Activated T-helper 17 cell treated with anti-CD3 and anti-CD28 coated beads, Interleukin-2, amount 50 U/mL, for 72 hours (primary cell): ENCODE data around the gene DRC3. TPM values are rescaled to one million over a fixed set of nuclear protein-coding genes. Genes with fewer than 3 reads are reported as not detected.
"Not testable (repeated sequence)": the region's sequence is repeated elsewhere in the genome, so short reads cannot be mapped to it uniquely, and the experiment has no call there.

ENCODE experiments used
- ATAC-seq: fragments of 150-1000 bp; cut with Tn5 transposase; replicated peaks from 2 replicates; pipeline ENCODE4 v1.10.0; 2021; ENCODE audit warnings: mild to moderate bottlenecking, moderate library complexity
- H3K27ac Mint-ChIP-seq: one replicate; pipeline ENCODE4 v1.8.0; 2022; ENCODE audit warnings: mixed read lengths
- H3K27me3 Mint-ChIP-seq: one replicate; pipeline ENCODE4 v1.8.0; 2022; ENCODE audit warnings: mixed read lengths
- H3K36me3 Mint-ChIP-seq: one replicate; pipeline ENCODE4 v1.8.0; 2022; ENCODE audit warnings: low read depth, mild to moderate bottlenecking, mixed read lengths
- H3K4me1 Mint-ChIP-seq: one replicate; pipeline ENCODE4 v1.8.0; 2022; ENCODE audit warnings: mixed read lengths
- H3K4me3 Mint-ChIP-seq: one replicate; pipeline ENCODE4 v1.8.0; 2022; ENCODE audit warnings: mild to moderate bottlenecking, mixed read lengths
- H3K9me3 Mint-ChIP-seq: one replicate; pipeline ENCODE4 v1.8.0; 2022; ENCODE audit warnings: mixed read lengths
- total RNA-seq, 2 donors: library from RNA; stranded (reverse); gene quantifications; one replicate each; pipeline ENCODE4 v1.2.3, GENCODE V29; 2022

The DRC3 gene
- total RNA-seq, 2 donors from 2014 or later, result 0.58 TPM; not detected in 1

DNA sequence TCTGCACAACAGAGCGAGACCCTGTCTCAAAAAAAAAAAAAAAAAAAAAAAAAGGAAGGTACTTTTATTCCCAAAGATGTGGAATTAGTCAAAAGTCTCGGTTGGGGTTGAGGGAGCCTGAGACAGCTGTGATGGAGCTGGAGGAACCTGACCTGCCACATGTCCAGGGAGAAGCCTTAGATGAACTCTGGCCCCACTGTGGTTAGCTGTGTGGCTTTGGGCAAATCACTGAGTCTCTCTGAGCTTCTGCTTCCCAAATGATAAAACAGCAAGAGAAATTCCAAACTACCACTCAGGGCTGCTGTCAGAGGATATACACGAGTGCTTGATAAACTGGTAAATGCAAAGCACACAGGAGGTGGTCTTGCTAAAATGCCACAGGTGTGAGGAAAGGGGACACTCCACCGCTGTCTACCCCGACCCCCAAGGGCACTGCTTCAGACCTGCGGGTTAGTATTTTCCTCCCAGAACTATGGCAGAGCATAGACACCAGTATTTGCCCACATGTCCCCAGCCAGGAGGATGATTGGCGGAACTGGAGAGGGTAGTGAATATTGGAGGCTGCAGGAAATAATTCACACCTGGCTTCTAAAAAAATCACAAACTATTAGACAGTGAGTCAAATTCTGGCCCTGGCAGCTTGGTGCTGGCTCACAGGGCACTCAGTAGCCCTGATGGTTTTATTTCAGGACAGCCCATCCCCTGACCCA, 14.7 kb downstream of the DRC3 start:
- ATAC-seq, result no peak
- Mint-ChIP-seq H3K9me3 (no peaks in the 10 kb centered on the region), H3K36me3 (no peaks in the 10 kb centered on the region), H3K27ac (no peak overlapping the region), H3K4me3 (no peak overlapping the region), H3K4me1 (no peaks in the 10 kb centered on the region), H3K27me3 (no peaks in the 10 kb centered on the region)

DNA sequence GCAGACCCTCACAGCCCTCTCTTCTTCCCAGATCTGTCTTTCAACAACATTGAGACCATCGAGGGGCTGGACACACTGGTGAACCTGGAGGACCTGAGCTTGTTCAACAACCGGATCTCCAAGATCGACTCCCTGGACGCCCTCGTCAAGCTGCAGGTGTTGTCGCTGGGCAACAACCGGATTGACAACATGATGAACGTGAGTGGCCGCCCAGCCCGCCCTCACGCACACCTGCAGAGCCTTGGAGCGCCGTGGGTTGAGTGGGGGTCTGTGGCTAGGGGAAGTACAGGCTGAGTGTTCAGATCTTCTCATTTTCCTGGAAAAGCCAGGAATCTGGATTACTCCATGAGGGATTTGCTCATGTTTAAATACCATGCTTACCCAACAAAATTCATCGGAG, 15.2 kb downstream of the DRC3 start:
- no peaks in the 10 kb centered on the region for H3K36me3 Mint-ChIP-seq
- H3K4me1 Mint-ChIP-seq, result no peaks in the 10 kb centered on the region
- H3K27me3 Mint-ChIP-seq, result no peaks in the 10 kb centered on the region
- no peaks in the 10 kb centered on the region for H3K9me3 Mint-ChIP-seq
- no peak for ATAC-seq
- H3K27ac Mint-ChIP-seq, result no peak overlapping the region
- H3K4me3 Mint-ChIP-seq, result no peak overlapping the region

DNA sequence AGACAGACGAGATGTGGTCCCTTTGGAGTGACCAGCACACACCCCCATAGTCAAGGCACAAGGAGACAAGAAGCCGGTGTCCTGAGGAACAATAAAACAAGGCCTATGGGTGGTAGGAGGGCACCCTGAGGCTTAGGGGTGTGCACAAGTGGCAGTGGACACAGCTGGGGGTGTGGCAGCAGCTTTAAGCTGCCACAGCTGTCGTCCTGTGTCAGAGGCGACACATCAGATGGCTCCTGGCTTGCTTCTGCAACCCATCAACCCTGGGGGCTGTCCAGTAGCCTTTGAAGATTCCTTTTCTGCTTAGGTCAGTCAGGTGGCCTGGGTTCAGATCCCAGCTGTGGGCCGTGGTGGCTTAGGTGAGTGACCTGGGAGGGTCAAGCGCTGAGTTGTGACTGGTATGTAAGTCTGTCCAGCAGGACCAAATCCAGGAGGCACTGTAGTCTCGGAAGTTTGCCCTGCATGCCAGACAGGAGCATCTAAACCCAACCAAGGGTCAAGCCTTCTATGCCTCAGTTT, 15.8 kb downstream of the DRC3 start:
- Mint-ChIP-seq H3K27me3 (no peaks in the 10 kb centered on the region), H3K4me1 (no peaks in the 10 kb centered on the region), H3K36me3 (no peaks in the 10 kb centered on the region), H3K4me3 (no peak overlapping the region), H3K9me3 (no peaks in the 10 kb centered on the region), H3K27ac (peak overlapping the region; percentile 71)
- ATAC-seq, result no peak

DNA sequence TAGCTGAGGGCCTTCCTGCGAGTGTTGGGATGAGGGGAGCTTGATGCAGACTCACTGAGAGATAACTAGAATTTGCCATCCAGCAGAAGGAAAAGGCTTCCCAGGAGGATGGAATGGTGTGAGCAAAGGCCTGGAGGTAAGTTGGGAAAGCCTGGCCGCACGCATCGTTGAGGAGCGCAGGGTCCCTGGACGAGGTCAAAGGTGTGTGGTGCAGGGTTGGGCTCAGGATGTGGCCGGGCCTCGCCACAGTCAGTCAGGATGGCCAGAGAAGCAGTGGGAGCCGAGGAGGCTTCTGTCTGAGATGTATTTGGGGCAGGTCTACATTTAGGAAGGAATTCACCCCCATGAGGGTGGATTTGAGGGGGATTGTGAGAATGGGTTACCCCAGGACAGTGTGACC, 16.4 kb downstream of the DRC3 start:
- no peaks in the 10 kb centered on the region for H3K36me3 Mint-ChIP-seq
- peak overlapping the region; percentile 71 for H3K27ac Mint-ChIP-seq
- H3K9me3 Mint-ChIP-seq, result no peaks in the 10 kb centered on the region
- H3K4me1 Mint-ChIP-seq, result no peaks in the 10 kb centered on the region
- ATAC-seq, result no peak
- no peak overlapping the region for H3K4me3 Mint-ChIP-seq
- no peaks in the 10 kb centered on the region for H3K27me3 Mint-ChIP-seq

DNA sequence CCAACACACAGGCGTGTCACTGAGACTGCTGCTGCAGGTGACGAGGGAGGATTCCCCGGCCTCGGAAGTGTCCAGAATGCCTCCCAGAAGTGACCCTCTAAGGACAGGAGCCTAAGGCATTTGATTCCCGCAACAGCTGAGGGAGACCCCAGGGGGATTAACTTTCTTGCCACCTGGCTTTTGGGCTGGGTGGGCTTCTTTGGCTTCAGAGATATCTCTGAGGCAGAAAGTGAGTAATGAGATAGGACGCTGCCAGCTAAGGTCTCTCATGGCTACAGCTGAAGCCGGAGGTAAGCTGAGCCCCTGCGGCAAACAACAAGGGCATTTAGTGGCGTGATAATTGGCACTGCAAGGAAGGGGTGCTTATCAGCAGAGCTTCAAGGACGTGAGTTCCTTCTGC, 17.0 kb downstream of the DRC3 start:
- ATAC-seq, result no peak
- peak overlapping the region; percentile 71 for H3K27ac Mint-ChIP-seq
- no peaks in the 10 kb centered on the region for H3K27me3 Mint-ChIP-seq
- H3K36me3 Mint-ChIP-seq, result no peaks in the 10 kb centered on the region
- H3K9me3 Mint-ChIP-seq, result no peaks in the 10 kb centered on the region
- no peaks in the 10 kb centered on the region for H3K4me1 Mint-ChIP-seq
- no peak overlapping the region for H3K4me3 Mint-ChIP-seq

DNA sequence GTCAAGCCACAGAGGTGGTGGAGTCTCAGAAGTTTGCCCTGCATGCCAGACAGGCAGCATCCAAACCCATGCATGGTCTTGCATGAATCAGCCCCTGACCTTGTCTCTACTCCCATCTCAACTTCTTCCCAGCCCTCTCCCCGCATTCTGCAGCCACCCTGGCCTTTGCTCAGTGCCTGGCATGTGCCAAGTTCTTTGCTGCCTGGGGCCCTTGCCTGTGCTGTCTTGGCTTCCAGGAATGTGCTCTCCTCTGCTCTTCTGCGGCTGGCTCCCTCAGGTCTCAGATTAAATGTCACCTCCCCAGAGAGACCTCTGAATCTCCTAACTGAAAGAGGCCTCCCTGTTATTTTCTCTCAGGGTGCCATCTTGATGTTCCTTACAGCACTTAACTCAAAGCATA, 17.6 kb downstream of the DRC3 start:
- Mint-ChIP-seq H3K27ac (no peak overlapping the region), H3K27me3 (no peaks in the 10 kb centered on the region), H3K36me3 (no peaks in the 10 kb centered on the region), H3K4me3 (no peak overlapping the region), H3K4me1 (no peaks in the 10 kb centered on the region), H3K9me3 (no peaks in the 10 kb centered on the region)
- ATAC-seq, result no peak

DNA sequence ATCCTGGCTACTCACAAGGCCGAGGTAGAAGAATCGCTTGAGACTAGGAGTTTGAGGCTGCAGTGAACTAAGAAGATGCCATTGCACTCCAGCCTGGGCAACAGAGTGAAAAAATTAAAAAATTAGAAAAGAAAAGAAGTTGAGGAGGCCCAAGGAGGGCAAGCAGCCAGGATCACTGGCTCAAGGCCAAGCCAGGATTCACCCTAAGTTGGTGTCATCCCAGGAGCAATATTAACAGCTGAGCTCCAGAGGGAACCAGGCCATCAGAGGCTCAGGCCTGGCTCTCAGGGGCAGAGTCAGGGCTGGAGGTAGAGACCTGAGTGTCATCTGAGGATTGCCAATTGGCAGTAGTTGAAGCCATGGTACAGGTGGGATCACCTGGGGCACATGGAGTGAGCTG, 20.7 kb downstream of the DRC3 start:
- no peak overlapping the region for H3K4me3 Mint-ChIP-seq
- H3K27me3 Mint-ChIP-seq, result no peaks in the 10 kb centered on the region
- H3K9me3 Mint-ChIP-seq, result no peaks in the 10 kb centered on the region
- H3K4me1 Mint-ChIP-seq, result no peaks in the 10 kb centered on the region
- no peak for ATAC-seq
- no peaks in the 10 kb centered on the region for H3K36me3 Mint-ChIP-seq
- H3K27ac Mint-ChIP-seq, result peak overlapping the region; percentile 3

DNA sequence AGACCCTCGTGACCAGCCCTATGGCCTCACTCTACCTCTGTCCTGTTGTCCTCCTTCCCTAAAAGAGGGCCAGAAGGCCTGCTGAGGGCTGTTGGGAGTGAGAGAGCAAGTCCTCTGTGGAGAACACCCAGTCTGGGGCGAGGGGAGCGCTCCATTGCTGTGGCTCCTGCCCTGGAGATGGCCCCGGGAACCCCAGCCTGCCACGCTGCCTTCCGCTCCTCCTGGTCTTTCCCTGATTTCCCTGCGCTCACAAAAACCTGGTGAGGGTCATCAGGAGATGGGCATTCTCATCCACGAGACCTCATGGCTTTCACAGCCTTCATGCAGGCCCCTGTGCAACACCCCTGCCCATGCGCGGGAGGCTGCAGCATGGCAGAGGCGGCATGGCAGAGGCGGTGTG, 21.2 kb downstream of the DRC3 start:
- Mint-ChIP-seq H3K27me3 (no peaks in the 10 kb centered on the region), H3K27ac (no peak overlapping the region), H3K9me3 (no peaks in the 10 kb centered on the region), H3K36me3 (no peaks in the 10 kb centered on the region), H3K4me3 (no peak overlapping the region), H3K4me1 (no peaks in the 10 kb centered on the region)
- ATAC-seq, result no peak

DNA sequence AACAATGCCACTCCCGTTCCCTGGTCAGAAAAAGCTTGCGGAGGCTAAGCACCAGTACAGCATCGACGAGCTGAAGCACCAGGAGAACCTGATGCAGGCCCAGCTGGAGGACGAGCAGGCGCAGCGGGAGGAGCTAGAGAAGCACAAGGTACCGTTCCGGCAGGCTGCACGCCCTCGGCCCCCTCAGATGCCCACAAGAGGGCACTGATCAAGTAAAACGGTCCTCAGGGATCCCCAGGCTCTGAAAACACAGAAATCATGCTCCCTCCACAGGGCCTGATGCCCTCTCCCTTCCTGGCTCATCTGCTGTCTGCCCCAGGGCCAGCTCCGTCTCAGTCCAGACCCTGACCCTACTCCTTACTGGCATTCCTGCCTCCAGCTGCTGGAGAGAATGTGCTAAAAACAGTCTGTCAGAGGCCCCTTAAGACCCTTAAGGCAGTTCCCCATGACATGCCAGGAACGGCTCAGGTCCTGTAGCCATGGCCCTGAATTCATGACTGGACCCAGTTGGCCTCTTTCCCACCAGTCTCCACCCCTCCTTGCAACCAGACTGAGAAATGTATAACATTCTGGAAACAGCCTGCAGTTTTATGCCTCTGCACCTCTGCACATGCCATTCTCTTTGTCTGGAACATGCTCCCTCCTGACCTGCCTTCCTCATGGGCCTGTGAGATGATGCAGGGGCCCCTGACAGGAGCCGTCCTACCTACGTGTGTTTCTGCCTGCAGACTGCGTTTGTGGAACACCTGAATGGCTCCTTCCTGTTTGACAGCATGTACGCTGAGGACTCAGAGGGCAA, 21.8 kb downstream of the DRC3 start:
- no peak for ATAC-seq
- Mint-ChIP-seq H3K27me3 (no peaks in the 10 kb centered on the region), H3K9me3 (no peaks in the 10 kb centered on the region), H3K4me1 (no peaks in the 10 kb centered on the region), H3K4me3 (no peak overlapping the region), H3K27ac (no peak overlapping the region), H3K36me3 (no peaks in the 10 kb centered on the region)

DNA sequence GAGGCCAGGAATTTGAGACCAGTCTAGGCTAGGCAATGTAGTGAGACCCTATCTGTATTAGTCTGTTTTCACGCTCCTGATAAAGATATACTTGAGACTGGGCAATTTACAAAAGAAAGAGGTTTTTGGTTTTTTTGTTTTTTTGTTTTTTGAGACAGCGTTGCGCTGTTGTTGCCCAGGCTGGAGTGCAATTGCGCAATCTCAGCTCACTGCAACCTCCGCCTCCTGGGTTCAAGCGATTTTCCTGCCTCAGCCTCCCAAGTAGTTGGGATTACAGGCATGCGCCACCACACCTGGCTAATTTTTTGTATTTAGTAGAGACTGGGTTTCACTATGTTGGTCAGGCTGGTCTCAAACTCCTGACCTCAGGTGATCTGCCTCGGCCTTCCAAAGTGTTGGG, 23.2 kb downstream of the DRC3 start:
- H3K27ac Mint-ChIP-seq, H3K9me3 Mint-ChIP-seq, ATAC-seq, H3K4me1 Mint-ChIP-seq, H3K4me3 Mint-ChIP-seq, H3K27me3 Mint-ChIP-seq, H3K36me3 Mint-ChIP-seq: not testable (repeated sequence)

DNA sequence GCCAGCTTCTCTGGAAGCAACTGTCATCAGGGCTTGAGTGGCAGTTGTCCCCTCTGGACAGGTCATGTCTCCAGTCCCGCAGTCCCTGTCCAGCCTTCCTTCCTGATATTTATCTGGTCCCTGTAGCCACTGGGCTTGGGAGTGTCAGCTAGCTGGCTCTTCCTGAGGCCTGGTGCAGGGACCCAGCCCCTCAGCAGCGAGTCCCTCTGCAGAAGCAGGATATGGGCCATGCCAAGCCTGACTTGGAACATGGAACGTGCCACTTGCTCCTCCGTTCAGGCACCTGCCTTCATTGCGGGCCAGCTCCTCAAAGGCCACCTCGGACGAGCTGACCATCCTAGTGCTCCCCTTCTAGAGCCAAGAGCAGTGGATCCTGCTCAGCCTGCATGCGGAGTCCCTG, 26.3 kb downstream of the DRC3 start:
- no peak for ATAC-seq
- Mint-ChIP-seq H3K27me3 (no peaks in the 10 kb centered on the region), H3K36me3 (no peaks in the 10 kb centered on the region)

DNA sequence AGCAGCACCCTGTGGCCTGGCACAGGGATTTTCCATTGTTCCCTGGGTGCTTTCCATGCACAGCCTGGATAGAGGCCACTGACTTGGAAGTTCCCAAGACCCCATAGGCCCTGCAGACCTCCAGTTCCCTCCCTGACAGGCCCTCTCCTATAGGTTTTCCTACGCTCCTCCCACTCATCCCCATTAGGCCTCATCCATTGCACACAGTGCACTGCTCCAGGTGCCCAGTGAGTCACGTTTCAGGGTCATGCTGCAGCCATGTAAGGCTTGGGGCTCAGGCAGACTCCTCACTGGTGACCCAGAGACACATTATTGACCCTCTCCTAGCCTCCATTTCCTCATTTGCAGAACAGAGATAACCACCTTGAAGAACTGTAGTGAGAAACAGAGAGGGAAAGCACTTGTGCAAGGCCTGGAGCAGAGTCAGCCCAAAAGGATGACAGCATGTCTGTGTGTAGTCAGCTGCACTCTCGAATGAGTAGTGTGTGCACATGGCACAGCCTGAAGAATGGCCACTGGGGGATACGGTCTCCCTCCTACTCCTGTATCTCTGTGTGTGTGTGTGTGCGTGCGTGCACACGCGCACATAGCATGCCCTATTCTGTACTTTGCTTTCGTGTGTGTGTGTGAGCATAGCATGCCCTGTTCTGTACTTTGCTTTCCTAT, 26.8 kb downstream of the DRC3 start:
- no peaks in the 10 kb centered on the region for H3K9me3 Mint-ChIP-seq
- no peak for ATAC-seq
- no peak overlapping the region for H3K27ac Mint-ChIP-seq
- H3K36me3 Mint-ChIP-seq, result no peaks in the 10 kb centered on the region
- no peaks in the 10 kb centered on the region for H3K27me3 Mint-ChIP-seq
- no peaks in the 10 kb centered on the region for H3K4me1 Mint-ChIP-seq
- H3K4me3 Mint-ChIP-seq, result no peak overlapping the region

More for the DNA sequence above, 26.3 kb downstream of the DRC3 start:
- no peak overlapping the region for H3K27ac Mint-ChIP-seq
- H3K9me3 Mint-ChIP-seq, result no peaks in the 10 kb centered on the region
- no peak overlapping the region for H3K4me3 Mint-ChIP-seq
- no peaks in the 10 kb centered on the region for H3K4me1 Mint-ChIP-seq

DNA sequence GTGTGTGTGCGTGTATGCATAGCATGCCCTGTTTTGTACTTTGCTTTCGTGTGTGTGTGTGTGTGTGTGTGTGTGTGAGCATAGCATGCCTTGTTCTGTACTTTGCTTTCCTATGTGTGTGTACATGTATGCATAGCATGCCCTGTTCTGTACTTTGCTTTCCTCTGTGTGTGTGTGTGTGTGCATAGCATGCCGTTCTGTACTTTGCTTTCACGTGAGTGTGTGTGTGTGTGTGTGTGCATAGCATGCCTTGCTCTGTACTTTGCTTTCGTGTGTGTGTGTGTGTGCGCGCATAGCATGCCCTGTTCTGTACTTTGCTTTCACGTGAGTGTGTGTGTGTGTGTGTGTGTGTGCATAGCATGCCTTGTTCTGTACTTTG, 27.4 kb downstream of the DRC3 start:
- no peak overlapping the region for H3K4me3 Mint-ChIP-seq
- ATAC-seq, result no peak
- no peak overlapping the region for H3K27ac Mint-ChIP-seq
- no peaks in the 10 kb centered on the region for H3K9me3 Mint-ChIP-seq
- H3K4me1 Mint-ChIP-seq, result no peaks in the 10 kb centered on the region
- no peaks in the 10 kb centered on the region for H3K36me3 Mint-ChIP-seq
- H3K27me3 Mint-ChIP-seq, result no peaks in the 10 kb centered on the region

DNA sequence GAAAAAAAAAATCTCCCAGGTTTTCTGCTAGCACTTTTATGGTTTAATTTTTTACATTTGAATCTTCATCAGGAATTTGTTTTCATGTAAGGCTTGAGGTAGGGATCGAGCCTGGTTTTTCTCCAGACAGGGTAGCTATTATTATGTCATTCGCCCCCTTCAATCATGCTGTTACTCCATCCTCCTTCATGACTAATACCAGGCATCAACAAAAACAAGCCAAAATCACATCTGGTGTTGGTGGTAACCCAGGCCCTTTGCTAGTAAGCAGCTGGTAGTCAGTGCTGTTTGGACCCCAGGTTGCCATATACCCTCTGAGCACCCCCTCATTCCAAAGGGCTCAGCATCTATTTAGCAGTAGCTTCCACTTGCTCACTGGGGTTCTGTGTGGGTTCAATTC, 29.5 kb downstream of the DRC3 start:
- Mint-ChIP-seq H3K4me1 (no peaks in the 10 kb centered on the region), H3K27ac (no peak overlapping the region), H3K36me3 (peaks cover 4% of the 10 kb centered on the region), H3K27me3 (no peaks in the 10 kb centered on the region), H3K9me3 (no peaks in the 10 kb centered on the region), H3K4me3 (no peak overlapping the region)
- ATAC-seq, result no peak

DNA sequence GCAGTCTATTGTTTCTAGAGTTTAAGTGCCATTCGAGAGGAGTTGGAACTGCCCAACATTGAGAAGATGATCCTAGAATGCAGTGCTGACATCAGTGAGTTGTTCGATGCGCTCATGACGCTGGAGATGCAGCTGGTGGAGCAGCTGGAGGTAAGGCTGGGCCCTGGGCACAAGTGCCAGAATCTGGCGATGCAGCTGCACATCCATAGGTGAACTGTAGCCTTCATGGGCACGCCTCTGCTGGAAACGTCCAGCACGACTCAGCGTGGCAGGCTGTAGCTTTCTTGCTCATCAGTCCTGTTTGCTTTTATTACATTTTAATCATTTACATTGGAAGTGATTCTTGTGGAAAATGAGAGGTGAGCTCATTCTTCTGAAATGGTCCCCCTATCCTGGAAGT, 31.7 kb downstream of the DRC3 start:
- H3K27me3 Mint-ChIP-seq, result no peaks in the 10 kb centered on the region
- H3K36me3 Mint-ChIP-seq, result peaks cover 4% of the 10 kb centered on the region
- no peaks in the 10 kb centered on the region for H3K9me3 Mint-ChIP-seq
- no peaks in the 10 kb centered on the region for H3K4me1 Mint-ChIP-seq
- H3K27ac Mint-ChIP-seq, result no peak overlapping the region
- no peak overlapping the region for H3K4me3 Mint-ChIP-seq
- ATAC-seq, result no peak
